WTC11 (cell line): ENCODE results near the gene SESN2. TPM values are rescaled to one million over a fixed set of nuclear protein-coding genes. Genes with fewer than 3 reads are reported as not detected.

Source experiments
- ATAC-seq: fragments of 200-7000 bp; cut with Tn5 transposase; 2 replicates; pipeline ENCODE4 v1.10.0; 2021; ENCODE audit warnings: mild to moderate bottlenecking, moderate library complexity
- CTCF ChIA-PET: fragments of 300-600 bp; sonication (Branson Sonifier 250); formaldehyde crosslinking; loops from one replicate; lab custom pipeline; 2021; ENCODE audit warnings: antibody characterized with exemption; lab: Charles Lee
- POLR2A ChIA-PET: fragments of 350-600 bp; sonication (Branson Sonifier 250); formaldehyde crosslinking; loops from one replicate; lab custom pipeline; 2021; ENCODE audit warnings: antibody characterized with exemption; lab: Charles Lee
- DNase-seq: peaks from one replicate; pipeline ENCODE4 v3.0.0; 2021; ENCODE audit warnings: low spot score
- H3K27ac Mint-ChIP-seq: 2 replicates; pipeline ENCODE4 v1.8.0; 2021; ENCODE audit warnings: mixed read lengths
- H3K27me3 Mint-ChIP-seq: 2 replicates; pipeline ENCODE4 v1.8.0; 2021; ENCODE audit warnings: low read depth, mild to moderate bottlenecking, moderate library complexity, mixed read lengths
- H3K36me3 Mint-ChIP-seq: 2 replicates; pipeline ENCODE4 v1.8.0; 2021; ENCODE audit warnings: mixed read lengths
- H3K4me1 Mint-ChIP-seq: 2 replicates; pipeline ENCODE4 v1.8.0; 2022; ENCODE audit warnings: mixed read lengths
- H3K4me3 Mint-ChIP-seq: 2 replicates; pipeline ENCODE4 v1.8.0; 2021; ENCODE audit warnings: mild to moderate bottlenecking, moderate library complexity, mixed read lengths
- H3K9me3 Mint-ChIP-seq: 2 replicates; pipeline ENCODE4 v1.8.0; 2021; ENCODE audit warnings: mixed read lengths
- ATF1 ChIP-seq: sonication (generic); formaldehyde crosslinking; IDR thresholded peaks from 2 replicates; pipeline ENCODE4 v1.8.1; 2023; ENCODE audit warnings: mild to moderate bottlenecking, moderate library complexity, missing genetic modification reagents
- FOXJ3 ChIP-seq: sonication (generic); formaldehyde crosslinking; IDR thresholded peaks from 2 replicates; pipeline ENCODE4 v1.9.0; 2021; ENCODE audit warnings: missing genetic modification reagents, mild to moderate bottlenecking, borderline replicate concordance
- HMGA2 ChIP-seq: fragments of 250-450 bp; sonication (Bioruptor Pico); IDR thresholded peaks from 2 replicates; pipeline ENCODE4 v1.4.0; 2021; ENCODE audit warnings: mild to moderate bottlenecking, moderate library complexity
- JAZF1 ChIP-seq: fragments of 250-450 bp; sonication (Bioruptor Pico); IDR thresholded peaks from 2 replicates; pipeline ENCODE4 v1.9.0; 2021; ENCODE audit warnings: moderate library complexity, mild to moderate bottlenecking, inconsistent platforms
- JUN ChIP-seq: sonication (generic); formaldehyde crosslinking; IDR thresholded peaks from 2 replicates; pipeline ENCODE4 v1.8.0; 2023; ENCODE audit warnings: mild to moderate bottlenecking, missing genetic modification reagents
- MAX ChIP-seq: sonication (generic); formaldehyde crosslinking; IDR thresholded peaks from 2 replicates; pipeline ENCODE4 v1.8.0; 2022; ENCODE audit warnings: mild to moderate bottlenecking, missing genetic modification reagents
- MYBL2 ChIP-seq: sonication (generic); formaldehyde crosslinking; IDR thresholded peaks from 2 replicates; pipeline ENCODE4 v1.8.1; 2023; ENCODE audit warnings: mild to moderate bottlenecking, moderate library complexity, missing genetic modification reagents
- NFATC4 ChIP-seq: fragments of 250-450 bp; sonication (Bioruptor Pico); IDR thresholded peaks from 2 replicates; pipeline ENCODE4 v1.9.0; 2021; ENCODE audit warnings: mild to moderate bottlenecking
- NR1H2 ChIP-seq: sonication (generic); formaldehyde crosslinking; IDR thresholded peaks from 2 replicates; pipeline ENCODE4 v1.9.0; 2021; ENCODE audit warnings: mild to moderate bottlenecking, moderate library complexity, missing genetic modification reagents
- OVOL2 ChIP-seq: fragments of 250-450 bp; sonication (Bioruptor Pico); IDR thresholded peaks from 2 replicates; pipeline ENCODE4 v1.9.0; 2021; ENCODE audit warnings: mild to moderate bottlenecking, borderline replicate concordance
- PREB ChIP-seq: sonication (generic); formaldehyde crosslinking; IDR thresholded peaks from 2 replicates; pipeline ENCODE4 v1.8.1; 2022; ENCODE audit warnings: mild to moderate bottlenecking, missing genetic modification reagents, moderate library complexity, borderline replicate concordance
- SMAD3 ChIP-seq: sonication (generic); formaldehyde crosslinking; IDR thresholded peaks from 2 replicates; pipeline ENCODE4 v1.8.0; 2022; ENCODE audit warnings: missing genetic modification reagents, mild to moderate bottlenecking, borderline replicate concordance
- SMAD4 ChIP-seq: sonication (generic); formaldehyde crosslinking; IDR thresholded peaks from 2 replicates; pipeline ENCODE4 v1.8.0; 2022; ENCODE audit warnings: mild to moderate bottlenecking, missing genetic modification reagents
- SOX15 ChIP-seq: fragments of 250-450 bp; sonication (Bioruptor Pico); IDR thresholded peaks from 2 replicates; pipeline ENCODE4 v1.9.0; 2021; ENCODE audit warnings: mild to moderate bottlenecking
- TP53 ChIP-seq: sonication (generic); formaldehyde crosslinking; IDR thresholded peaks from 2 replicates; pipeline ENCODE4 v1.8.1; 2023; ENCODE audit warnings: mild to moderate bottlenecking, missing genetic modification reagents
- USF2 ChIP-seq: sonication (generic); formaldehyde crosslinking; IDR thresholded peaks from 2 replicates; pipeline ENCODE4 v1.8.1; 2023; ENCODE audit warnings: mild to moderate bottlenecking, missing genetic modification reagents, moderate library complexity
- ZBTB21 ChIP-seq: sonication (generic); formaldehyde crosslinking; IDR thresholded peaks from 2 replicates; pipeline ENCODE4 v1.8.1; 2023; ENCODE audit warnings: mild to moderate bottlenecking, missing genetic modification reagents, borderline replicate concordance
- ZBTB43 ChIP-seq: sonication (generic); formaldehyde crosslinking; IDR thresholded peaks from 2 replicates; pipeline ENCODE4 v1.8.1; 2023; ENCODE audit warnings: mild to moderate bottlenecking, missing genetic modification reagents
- ZNF416 ChIP-seq: fragments of 250-450 bp; sonication (Bioruptor Pico); IDR thresholded peaks from 2 replicates; pipeline ENCODE4 v1.9.0; 2021; ENCODE audit warnings: mild to moderate bottlenecking, inconsistent platforms
- ZNF423 ChIP-seq: fragments of 250-450 bp; sonication (Bioruptor Pico); IDR thresholded peaks from 2 replicates; pipeline ENCODE4 v2.1.2; 2022; ENCODE audit warnings: mild to moderate bottlenecking, moderate library complexity
- ZNF512 ChIP-seq: sonication (generic); formaldehyde crosslinking; IDR thresholded peaks from 2 replicates; pipeline ENCODE4 v1.8.1; 2022; ENCODE audit warnings: missing genetic modification reagents, borderline replicate concordance
- total RNA-seq: library from RNA; stranded (reverse); gene quantifications from 3 replicates; pipeline ENCODE4 v1.2.3, GENCODE V29; 2021
- TF ChIP-seq, protein P1 (sequence below): fragments of 250-450 bp; sonication (Bioruptor Pico); IDR thresholded peaks from 2 replicates; pipeline ENCODE4 v2.1.2; 2022; ENCODE audit warnings: mild to moderate bottlenecking, moderate library complexity
- TF ChIP-seq, protein P2 (sequence below): sonication (generic); formaldehyde crosslinking; conservative IDR thresholded peaks from 2 replicates; pipeline ENCODE4 v1.8.1; 2022; ENCODE audit warnings: mild to moderate bottlenecking, missing genetic modification reagents
- TF ChIP-seq, protein P3 (sequence below): fragments of 250-450 bp; sonication (Bioruptor Pico); IDR thresholded peaks from 2 replicates; pipeline ENCODE4 v1.9.0; 2021; ENCODE audit warnings: mild to moderate bottlenecking

The SESN2 gene
- total RNA-seq, 1 experiment from 2014 or later: 38.1 TPM

GRCh38 chr1:28265577-28265976 lies 6.3 kb downstream of the SESN2 start:
- H3K4me1 Mint-ChIP-seq: peaks cover 54% of the 10 kb centered on the region
- no peak for TF ChIP-seq PREB (CRISPR knock-in tag)
- TF ChIP-seq ZBTB21: no peak
- TF ChIP-seq, protein P1, sequence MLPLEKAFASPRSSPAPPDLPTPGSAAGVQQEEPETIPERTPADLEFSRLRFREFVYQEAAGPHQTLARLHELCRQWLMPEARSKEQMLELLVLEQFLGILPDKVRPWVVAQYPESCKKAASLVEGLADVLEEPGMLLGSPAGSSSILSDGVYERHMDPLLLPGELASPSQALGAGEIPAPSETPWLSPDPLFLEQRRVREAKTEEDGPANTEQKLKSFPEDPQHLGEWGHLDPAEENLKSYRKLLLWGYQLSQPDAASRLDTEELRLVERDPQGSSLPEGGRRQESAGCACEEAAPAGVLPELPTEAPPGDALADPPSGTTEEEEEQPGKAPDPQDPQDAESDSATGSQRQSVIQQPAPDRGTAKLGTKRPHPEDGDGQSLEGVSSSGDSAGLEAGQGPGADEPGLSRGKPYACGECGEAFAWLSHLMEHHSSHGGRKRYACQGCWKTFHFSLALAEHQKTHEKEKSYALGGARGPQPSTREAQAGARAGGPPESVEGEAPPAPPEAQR (CRISPR knock-in tag): no peak
- TF ChIP-seq FOXJ3 (CRISPR knock-in tag): no peak
- TF ChIP-seq ZNF512: no peak
- no peak for TF ChIP-seq JUN (CRISPR knock-in tag)
- no peak for TF ChIP-seq USF2 (CRISPR knock-in tag)
- no peak for TF ChIP-seq HMGA2
- TF ChIP-seq MYBL2: no peak
- TF ChIP-seq MAX (CRISPR knock-in tag): no peak
- TF ChIP-seq ATF1 (CRISPR knock-in tag): no peak
- no peak for TF ChIP-seq NR1H2 (CRISPR knock-in tag)
- H3K27me3 Mint-ChIP-seq: no peaks in the 10 kb centered on the region
- H3K27ac Mint-ChIP-seq: peak overlapping the region; percentile 82
- POLR2A ChIA-PET: interaction anchor here (1.2 kb wide), 1 partner anchor 17 kb away, joined by 5 read pairs; no protein-coding TSS in a partner anchor
- CTCF ChIA-PET: interaction anchor here (0.9 to 3.4 kb wide), 2 partner anchors 17 to 94 kb away, joined by 3 to 29 read pairs; no protein-coding TSS in a partner anchor
- peak overlapping the region; percentile 43 for H3K4me3 Mint-ChIP-seq
- ATAC-seq (no peak), DNase-seq (no peak)
- no peaks in the 10 kb centered on the region for H3K9me3 Mint-ChIP-seq
- H3K36me3 Mint-ChIP-seq: peaks cover 10% of the 10 kb centered on the region

DNA sequence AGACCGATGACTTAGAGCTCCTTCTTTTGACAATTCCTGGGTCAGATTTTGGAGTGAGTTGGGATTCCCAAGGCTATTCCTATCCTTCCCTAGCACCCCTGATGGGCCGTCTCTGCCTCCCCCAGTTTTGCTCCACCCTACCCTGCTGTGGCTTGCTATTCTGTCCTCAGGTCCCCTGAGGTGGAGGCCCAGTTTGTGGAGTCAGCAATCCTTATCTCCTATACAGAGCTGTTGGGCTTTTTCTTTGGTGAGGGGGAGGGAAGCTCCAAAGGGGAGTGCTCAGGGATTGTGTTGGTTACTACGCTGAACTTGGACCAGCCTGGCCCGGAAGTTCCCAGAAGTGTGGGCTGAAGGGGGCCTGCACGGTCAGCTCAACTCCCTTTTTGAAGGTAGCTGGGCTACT lies 7.6 kb downstream of the SESN2 start:
- ChIA-PET POLR2A (interaction anchor here (0.6 to 1.2 kb wide), 4 partner anchors 9 to 376 kb away, joined by 3 to 5 read pairs (median 4); no protein-coding TSS in a partner anchor), CTCF (interaction anchor here (0.6 to 3.4 kb wide), 5 partner anchors 18 to 479 kb away, joined by 3 to 29 read pairs (median 3); no protein-coding TSS in a partner anchor)
- Mint-ChIP-seq H3K4me1 (peaks cover 45% of the 10 kb centered on the region), H3K9me3 (no peaks in the 10 kb centered on the region), H3K4me3 (no peak overlapping the region), H3K27ac (peak overlapping the region; percentile 29), H3K27me3 (no peaks in the 10 kb centered on the region)
- ATAC-seq: peak; percentile 30; the same call in 1 of the 2 replicates
- TF ChIP-seq FOXJ3 (CRISPR knock-in tag): no peak
- TF ChIP-seq SOX15 (CRISPR knock-in tag): no peak
- TF ChIP-seq SMAD4 (CRISPR knock-in tag): no peak
- TF ChIP-seq, protein P2, sequence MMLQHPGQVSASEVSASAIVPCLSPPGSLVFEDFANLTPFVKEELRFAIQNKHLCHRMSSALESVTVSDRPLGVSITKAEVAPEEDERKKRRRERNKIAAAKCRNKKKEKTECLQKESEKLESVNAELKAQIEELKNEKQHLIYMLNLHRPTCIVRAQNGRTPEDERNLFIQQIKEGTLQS: no peak
- no peak for TF ChIP-seq NFATC4
- TF ChIP-seq, protein P3, sequence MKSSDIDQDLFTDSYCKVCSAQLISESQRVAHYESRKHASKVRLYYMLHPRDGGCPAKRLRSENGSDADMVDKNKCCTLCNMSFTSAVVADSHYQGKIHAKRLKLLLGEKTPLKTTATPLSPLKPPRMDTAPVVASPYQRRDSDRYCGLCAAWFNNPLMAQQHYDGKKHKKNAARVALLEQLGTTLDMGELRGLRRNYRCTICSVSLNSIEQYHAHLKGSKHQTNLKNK (CRISPR knock-in tag): no peak
- TF ChIP-seq PREB (CRISPR knock-in tag): no peak
- no peak for TF ChIP-seq ZBTB43 (CRISPR knock-in tag)
- TF ChIP-seq SMAD3: no peak
- no peak for TF ChIP-seq OVOL2 (CRISPR knock-in tag)
- no peak for TF ChIP-seq JAZF1 (CRISPR knock-in tag)
- TF ChIP-seq ZNF416 (CRISPR knock-in tag): no peak
- no peak for TF ChIP-seq ZNF423 (CRISPR knock-in tag)
- TF ChIP-seq TP53 (CRISPR knock-in tag): no peak
- TF ChIP-seq, all 79 proteins: peak for 0
- peaks cover 13% of the 10 kb centered on the region for H3K36me3 Mint-ChIP-seq
- no peak for DNase-seq
